ENCODE results near the gene B3GALNT2.
"Not testable (repeated sequence)": the region's sequence is repeated elsewhere in the genome, so short reads cannot be mapped to it uniquely, and the experiment has no call there.

- TF ChIP-seq SP1, FOXA1 (IDR thresholded peaks at IDR 0.05): not testable (repeated sequence)
Measured at GRCh38 chr1:235457856-235458255, 46.4 kb downstream of the B3GALNT2 start.

Measured in HEK293T (cell line).